DND-41 (cell line): ENCODE data around the gene FOXI3.

Experiments
- ATAC-seq: fragments of 200-7000 bp; cut with Tn5 transposase; 3 replicates; pipeline ENCODE4 v1.9.1; 2021; ENCODE audit warnings: low read depth; ENCODE audit not compliant: insufficient read depth
- DNase-seq: peaks from one replicate; pipeline ENCODE4 v3.0.0-alpha.2; 2020
- H2AFZ ChIP-seq: 2 replicates; pipeline ENCODE4 v1.6.0; 2012; ENCODE audit warnings: low read depth, low read length
- H3K27ac ChIP-seq: 2 replicates; pipeline ENCODE4 v1.5.1; 2012; ENCODE audit warnings: low read length, inconsistent platforms
- H3K27me3 ChIP-seq: fragments of 200-600 bp; sonication (generic); 2 replicates; pipeline ENCODE4 v1.6.0; 2012; ENCODE audit warnings: low read length, mild to moderate bottlenecking, inconsistent platforms; ENCODE audit not compliant: insufficient read depth, poor library complexity
- H3K36me3 ChIP-seq: 2 replicates; pipeline ENCODE4 v1.5.1; 2012; ENCODE audit warnings: low read length, inconsistent platforms; ENCODE audit not compliant: insufficient read depth
- H3K4me1 ChIP-seq: 2 replicates; pipeline ENCODE4 v1.5.1; 2012; ENCODE audit warnings: mild to moderate bottlenecking, low read length; ENCODE audit not compliant: insufficient read depth
- H3K4me2 ChIP-seq: 2 replicates; pipeline ENCODE4 v1.6.0; 2012; ENCODE audit warnings: mild to moderate bottlenecking, moderate library complexity, low read length, inconsistent platforms; ENCODE audit not compliant: insufficient read depth
- H3K4me3 ChIP-seq, 2 experiments: fragments of 200-600 bp in 1 of 2; shearing (Covaris generic) in 1 of 2; 2 replicates each; pipeline ENCODE4 v1.5.1; 2012 to 2016; ENCODE audit warnings: inconsistent platforms in 2 of 2, low read length in 2 of 2, mild to moderate bottlenecking in 2 of 2, low read depth in 1 of 2, moderate library complexity in 1 of 2
- H3K79me2 ChIP-seq: 2 replicates; pipeline ENCODE4 v1.6.0; 2012; ENCODE audit warnings: low read length, inconsistent platforms; ENCODE audit not compliant: insufficient read depth
- H3K9ac ChIP-seq: 2 replicates; pipeline ENCODE4 v1.6.0; 2012; ENCODE audit warnings: low read depth, mild to moderate bottlenecking, inconsistent platforms, low read length, moderate library complexity
- H3K9me3 ChIP-seq: 2 replicates; pipeline ENCODE4 v1.5.1; 2012; ENCODE audit warnings: low read length, moderate library complexity, mild to moderate bottlenecking, inconsistent platforms; ENCODE audit not compliant: insufficient read depth, severe bottlenecking
- H4K20me1 ChIP-seq: 2 replicates; pipeline ENCODE4 v1.6.0; 2012; ENCODE audit warnings: low read length; ENCODE audit not compliant: insufficient read depth
- EZH2 ChIP-seq: IDR thresholded peaks from 3 replicates; pipeline ENCODE4 v1.6.1; 2012; ENCODE audit warnings: borderline replicate concordance, low read depth, mild to moderate bottlenecking, moderate library complexity, low read length, inconsistent platforms; ENCODE audit not compliant: severe bottlenecking
- TF ChIP-seq, protein P1 (sequence below): IDR thresholded peaks from 2 replicates; pipeline ENCODE4 v1.5.1; 2012; ENCODE audit warnings: borderline replicate concordance, low read length, moderate library complexity, mild to moderate bottlenecking; ENCODE audit not compliant: poor library complexity, severe bottlenecking; ENCODE audit errors: extremely low read depth

FOXI3 gene

DNA sequence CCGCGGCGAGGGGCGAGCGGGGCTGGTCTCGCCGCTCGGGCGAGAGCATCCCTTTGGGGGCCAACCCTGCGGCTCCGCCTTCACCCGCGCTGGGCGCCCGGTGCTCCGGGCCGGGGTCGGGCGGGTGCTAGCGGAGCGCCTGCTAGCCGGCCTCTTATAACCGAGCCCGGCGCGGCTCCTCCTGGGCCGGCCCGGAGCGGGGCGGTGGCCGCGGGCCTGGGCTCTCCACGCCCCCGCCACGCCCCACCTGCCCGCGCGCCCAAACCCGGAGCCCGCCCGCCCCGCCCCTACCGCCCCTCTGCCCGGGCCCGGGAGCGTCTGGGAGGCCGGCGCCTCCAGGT lies at the start of gene FOXI3:
TSS of gene FOXI3 (minus strand) at position 129 of the 341 bp plus-strand sequence. CDS start 158 bp downstream, outside the sequence.
- DNase-seq (no peak), ATAC-seq (no peak)
- no peaks in the 10 kb centered on the region for H3K4me1 ChIP-seq
- H3K9ac ChIP-seq: no peak within 1 kb of the TSS
- H3K9me3 ChIP-seq: no peaks in the 10 kb centered on the region
- no peak for TF ChIP-seq EZH2
- TF ChIP-seq, protein P1, sequence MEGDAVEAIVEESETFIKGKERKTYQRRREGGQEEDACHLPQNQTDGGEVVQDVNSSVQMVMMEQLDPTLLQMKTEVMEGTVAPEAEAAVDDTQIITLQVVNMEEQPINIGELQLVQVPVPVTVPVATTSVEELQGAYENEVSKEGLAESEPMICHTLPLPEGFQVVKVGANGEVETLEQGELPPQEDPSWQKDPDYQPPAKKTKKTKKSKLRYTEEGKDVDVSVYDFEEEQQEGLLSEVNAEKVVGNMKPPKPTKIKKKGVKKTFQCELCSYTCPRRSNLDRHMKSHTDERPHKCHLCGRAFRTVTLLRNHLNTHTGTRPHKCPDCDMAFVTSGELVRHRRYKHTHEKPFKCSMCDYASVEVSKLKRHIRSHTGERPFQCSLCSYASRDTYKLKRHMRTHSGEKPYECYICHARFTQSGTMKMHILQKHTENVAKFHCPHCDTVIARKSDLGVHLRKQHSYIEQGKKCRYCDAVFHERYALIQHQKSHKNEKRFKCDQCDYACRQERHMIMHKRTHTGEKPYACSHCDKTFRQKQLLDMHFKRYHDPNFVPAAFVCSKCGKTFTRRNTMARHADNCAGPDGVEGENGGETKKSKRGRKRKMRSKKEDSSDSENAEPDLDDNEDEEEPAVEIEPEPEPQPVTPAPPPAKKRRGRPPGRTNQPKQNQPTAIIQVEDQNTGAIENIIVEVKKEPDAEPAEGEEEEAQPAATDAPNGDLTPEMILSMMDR: no peak
- H3K27me3 ChIP-seq: no peaks in the 10 kb centered on the region
- no peaks in the 10 kb centered on the region for H3K79me2 ChIP-seq
- no peak within 1 kb of the TSS for H3K4me2 ChIP-seq
- no peaks in the 10 kb centered on the region for H3K36me3 ChIP-seq
- H3K27ac ChIP-seq: no peak within 1 kb of the TSS
- no peak within 1 kb of the TSS for H2AFZ ChIP-seq
- H4K20me1 ChIP-seq: no peaks in the 10 kb centered on the region
- no peak within 1 kb of the TSS for H3K4me3 ChIP-seq

DNA sequence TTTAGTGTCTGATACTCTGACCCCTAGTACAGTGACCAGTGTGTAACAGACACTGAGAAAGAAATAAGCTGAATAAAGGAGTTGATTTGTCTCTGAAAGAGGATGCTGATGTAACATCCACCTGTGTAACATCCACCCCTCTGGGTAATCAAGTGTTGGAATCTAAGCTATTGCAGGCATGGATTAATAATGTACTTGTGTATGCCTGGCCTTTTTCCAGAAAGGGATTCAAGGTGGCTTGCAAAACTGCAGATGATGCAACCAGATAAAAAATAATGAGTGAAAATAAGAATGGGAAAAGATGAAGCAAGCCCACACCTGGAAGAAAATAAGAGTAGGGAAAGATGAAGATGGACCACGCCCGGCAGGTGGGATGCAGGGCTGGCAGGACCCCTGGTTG lies 48.2 kb upstream of the FOXI3 start:
- ATAC-seq (no peak), DNase-seq (no peak)
- no peaks in the 10 kb centered on the region for H3K4me1 ChIP-seq

DNA sequence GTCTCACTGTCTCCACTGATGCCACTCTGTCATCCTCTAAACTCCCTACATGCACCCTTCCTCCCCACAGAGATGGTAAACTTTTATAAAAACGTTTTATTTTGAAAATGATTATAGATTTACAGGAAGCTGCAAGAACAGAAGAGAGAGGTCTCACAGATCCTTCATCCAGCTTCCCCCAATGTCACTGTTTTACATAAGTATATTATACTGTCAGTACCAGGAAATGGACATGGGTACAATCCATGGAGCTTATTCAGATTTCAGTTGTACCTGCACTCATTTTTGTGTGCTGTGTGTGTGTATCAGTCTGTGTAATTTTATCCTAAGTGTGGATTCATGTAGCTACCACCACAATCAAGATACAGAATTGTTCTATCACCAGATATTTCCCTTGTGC lies 46.7 kb upstream of the FOXI3 start:
- H3K36me3 ChIP-seq: no peaks in the 10 kb centered on the region
- H2AFZ ChIP-seq: no peak overlapping the region
- H4K20me1 ChIP-seq: no peaks in the 10 kb centered on the region
- H3K4me3 ChIP-seq: no peak overlapping the region
- H3K27ac ChIP-seq: no peak overlapping the region
- no peaks in the 10 kb centered on the region for H3K27me3 ChIP-seq
- H3K9me3 ChIP-seq: no peaks in the 10 kb centered on the region
- no peak overlapping the region for H3K9ac ChIP-seq
- DNase-seq (no peak), ATAC-seq (no peak)
- no peak overlapping the region for H3K4me2 ChIP-seq
- no peaks in the 10 kb centered on the region for H3K79me2 ChIP-seq
- H3K4me1 ChIP-seq: no peaks in the 10 kb centered on the region
- TF ChIP-seq, protein P1: no peak
- TF ChIP-seq EZH2: no peak

More for the DNA sequence above, 48.2 kb upstream of the FOXI3 start:
- no peak overlapping the region for H3K4me2 ChIP-seq
- H3K9ac ChIP-seq: no peak overlapping the region
- H3K27ac ChIP-seq: no peak overlapping the region
- H3K79me2 ChIP-seq: no peaks in the 10 kb centered on the region
- no peaks in the 10 kb centered on the region for H3K27me3 ChIP-seq
- H3K4me3 ChIP-seq: no peak overlapping the region
- H4K20me1 ChIP-seq: no peaks in the 10 kb centered on the region
- no peaks in the 10 kb centered on the region for H3K9me3 ChIP-seq
- no peak overlapping the region for H2AFZ ChIP-seq
- TF ChIP-seq, protein P1: no peak
- TF ChIP-seq EZH2: no peak
- no peaks in the 10 kb centered on the region for H3K36me3 ChIP-seq

DNA sequence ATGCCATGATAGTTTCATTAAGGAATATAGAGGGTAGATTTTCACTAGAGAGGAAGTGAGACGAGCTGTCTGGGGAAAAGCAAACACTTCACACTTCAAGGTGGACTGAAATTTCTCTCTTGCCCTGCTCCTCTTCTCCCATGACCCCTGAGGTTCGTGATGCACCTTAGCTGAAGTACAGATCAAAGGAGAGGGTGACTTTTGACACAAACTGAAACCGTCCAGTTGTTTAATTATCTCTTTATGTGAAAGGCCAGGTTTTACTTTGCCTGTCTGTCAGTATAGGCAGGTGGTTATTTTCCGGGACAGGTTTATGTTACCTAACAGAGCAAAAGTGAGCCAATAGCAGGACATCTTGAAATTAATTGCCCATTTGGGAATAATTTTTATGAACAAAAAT lies 41.0 kb upstream of the FOXI3 start:
- Histone ChIP-seq H2AFZ (no peak overlapping the region), H4K20me1 (no peaks in the 10 kb centered on the region), H3K9me3 (no peaks in the 10 kb centered on the region), H3K9ac (no peak overlapping the region), H3K4me2 (no peak overlapping the region), H3K27me3 (no peaks in the 10 kb centered on the region), H3K27ac (no peak overlapping the region), H3K36me3 (no peaks in the 10 kb centered on the region), H3K4me3 (no peak overlapping the region), H3K4me1 (no peaks in the 10 kb centered on the region), H3K79me2 (no peaks in the 10 kb centered on the region)
- ATAC-seq (no peak), DNase-seq (no peak)
- no peak for TF ChIP-seq EZH2
- TF ChIP-seq, protein P1: no peak
